HL-60 (cell line): ENCODE results near the gene STRADB.

ENCODE experiments used
- POLR2AphosphoS5 ChIP-seq: IDR thresholded peaks from 2 replicates; pipeline ENCODE4 v1.6.1; 2012; ENCODE audit warnings: low read depth
- TF ChIP-seq, protein P1 (sequence below): IDR thresholded peaks from one replicate; pipeline ENCODE4 v1.5.1; 2011; ENCODE audit warnings: low read length, control low read depth, inconsistent platforms; ENCODE audit not compliant: insufficient read depth

DNA sequence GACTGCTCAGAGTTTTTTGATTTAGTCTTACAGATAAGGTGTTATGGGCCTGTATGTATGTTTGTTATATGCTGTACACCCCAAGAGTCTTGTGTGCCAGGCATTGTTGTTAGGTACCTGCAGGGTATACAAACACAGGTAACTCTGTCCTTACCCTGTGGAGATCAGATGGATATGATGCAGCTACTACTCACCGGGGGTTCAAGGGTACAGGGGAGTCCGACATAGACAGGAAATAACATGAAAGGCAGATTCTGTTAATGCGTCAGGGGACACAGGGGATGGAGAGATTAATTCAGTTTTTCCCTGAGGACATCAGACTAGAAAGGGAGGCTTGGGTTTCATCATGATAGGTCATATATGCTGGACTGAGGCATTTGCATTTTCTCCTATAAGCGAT is 31.6 kb upstream of the STRADB start:
- TF ChIP-seq POLR2AphosphoS5 = no peak
- TF ChIP-seq, protein P1, sequence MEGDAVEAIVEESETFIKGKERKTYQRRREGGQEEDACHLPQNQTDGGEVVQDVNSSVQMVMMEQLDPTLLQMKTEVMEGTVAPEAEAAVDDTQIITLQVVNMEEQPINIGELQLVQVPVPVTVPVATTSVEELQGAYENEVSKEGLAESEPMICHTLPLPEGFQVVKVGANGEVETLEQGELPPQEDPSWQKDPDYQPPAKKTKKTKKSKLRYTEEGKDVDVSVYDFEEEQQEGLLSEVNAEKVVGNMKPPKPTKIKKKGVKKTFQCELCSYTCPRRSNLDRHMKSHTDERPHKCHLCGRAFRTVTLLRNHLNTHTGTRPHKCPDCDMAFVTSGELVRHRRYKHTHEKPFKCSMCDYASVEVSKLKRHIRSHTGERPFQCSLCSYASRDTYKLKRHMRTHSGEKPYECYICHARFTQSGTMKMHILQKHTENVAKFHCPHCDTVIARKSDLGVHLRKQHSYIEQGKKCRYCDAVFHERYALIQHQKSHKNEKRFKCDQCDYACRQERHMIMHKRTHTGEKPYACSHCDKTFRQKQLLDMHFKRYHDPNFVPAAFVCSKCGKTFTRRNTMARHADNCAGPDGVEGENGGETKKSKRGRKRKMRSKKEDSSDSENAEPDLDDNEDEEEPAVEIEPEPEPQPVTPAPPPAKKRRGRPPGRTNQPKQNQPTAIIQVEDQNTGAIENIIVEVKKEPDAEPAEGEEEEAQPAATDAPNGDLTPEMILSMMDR = no peak
